Tibial nerve (tissue), 3 donors: ENCODE results near the gene MAGI1.

Experiments
- POLR2A ChIP-seq, 2 donors: fragments of 450-650 bp; IDR thresholded peaks; one replicate each; pipeline ENCODE4 v1.6.1; 2017; ENCODE audit warnings: antibody characterized with exemption in 2 of 2, mild to moderate bottlenecking in 2 of 2, moderate library complexity in 2 of 2
- TF ChIP-seq, protein P1 (sequence below), 5 experiments: fragments of 200-600 bp in 3 of 5; fragments of 450-650 bp in 2 of 5; sonication (generic) in 3 of 5; IDR thresholded peaks; one replicate each; pipeline ENCODE4 v1.5.1; 2016 to 2019; ENCODE audit warnings: antibody characterized with exemption in 5 of 5, mild to moderate bottlenecking in 3 of 5, moderate library complexity in 2 of 5

DNA sequence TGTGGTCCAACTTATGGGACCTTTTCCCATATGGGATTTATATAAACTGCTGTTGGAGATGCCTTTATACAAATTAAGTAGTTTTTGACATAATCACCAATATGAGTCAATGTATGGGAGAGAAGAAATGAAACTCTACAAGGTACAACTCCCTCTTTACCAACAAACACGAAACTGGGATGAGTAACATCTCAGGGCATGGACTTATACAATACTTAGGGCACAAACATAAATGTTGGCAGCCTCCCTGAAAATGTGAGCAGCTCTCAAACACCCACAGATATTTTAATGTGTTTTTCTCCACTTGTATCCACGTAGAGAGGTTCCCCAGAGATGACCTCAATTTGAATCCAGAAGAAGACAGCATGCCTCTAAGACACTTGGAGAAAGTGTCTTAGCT, 161.6 kb downstream of the MAGI1 start:
- TF ChIP-seq, protein P1, sequence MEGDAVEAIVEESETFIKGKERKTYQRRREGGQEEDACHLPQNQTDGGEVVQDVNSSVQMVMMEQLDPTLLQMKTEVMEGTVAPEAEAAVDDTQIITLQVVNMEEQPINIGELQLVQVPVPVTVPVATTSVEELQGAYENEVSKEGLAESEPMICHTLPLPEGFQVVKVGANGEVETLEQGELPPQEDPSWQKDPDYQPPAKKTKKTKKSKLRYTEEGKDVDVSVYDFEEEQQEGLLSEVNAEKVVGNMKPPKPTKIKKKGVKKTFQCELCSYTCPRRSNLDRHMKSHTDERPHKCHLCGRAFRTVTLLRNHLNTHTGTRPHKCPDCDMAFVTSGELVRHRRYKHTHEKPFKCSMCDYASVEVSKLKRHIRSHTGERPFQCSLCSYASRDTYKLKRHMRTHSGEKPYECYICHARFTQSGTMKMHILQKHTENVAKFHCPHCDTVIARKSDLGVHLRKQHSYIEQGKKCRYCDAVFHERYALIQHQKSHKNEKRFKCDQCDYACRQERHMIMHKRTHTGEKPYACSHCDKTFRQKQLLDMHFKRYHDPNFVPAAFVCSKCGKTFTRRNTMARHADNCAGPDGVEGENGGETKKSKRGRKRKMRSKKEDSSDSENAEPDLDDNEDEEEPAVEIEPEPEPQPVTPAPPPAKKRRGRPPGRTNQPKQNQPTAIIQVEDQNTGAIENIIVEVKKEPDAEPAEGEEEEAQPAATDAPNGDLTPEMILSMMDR (IDR thresholded peaks at IDR 0.05): no peak
- no peak for TF ChIP-seq POLR2A (IDR thresholded peaks at IDR 0.05)
